GM21723 (cell line): ENCODE measurements around the gene EPHB2.

ENCODE experiments used
- ATAC-seq: cut with Tn5 transposase; IDR thresholded peaks from one replicate; pipeline ENCODE4 v1.9.1; 2021; ENCODE audit warnings: mild to moderate bottlenecking, moderate library complexity; ENCODE audit not compliant: unreplicated experiment

Gene EPHB2

GRCh38 chr1:22875841-22876240 is 165.2 kb downstream of the EPHB2 start:
- no peak for ATAC-seq

- no peak for ATAC-seq
Observed at GRCh38 chr1:22876359-22877111, 165.9 kb downstream of the EPHB2 start.

DNA sequence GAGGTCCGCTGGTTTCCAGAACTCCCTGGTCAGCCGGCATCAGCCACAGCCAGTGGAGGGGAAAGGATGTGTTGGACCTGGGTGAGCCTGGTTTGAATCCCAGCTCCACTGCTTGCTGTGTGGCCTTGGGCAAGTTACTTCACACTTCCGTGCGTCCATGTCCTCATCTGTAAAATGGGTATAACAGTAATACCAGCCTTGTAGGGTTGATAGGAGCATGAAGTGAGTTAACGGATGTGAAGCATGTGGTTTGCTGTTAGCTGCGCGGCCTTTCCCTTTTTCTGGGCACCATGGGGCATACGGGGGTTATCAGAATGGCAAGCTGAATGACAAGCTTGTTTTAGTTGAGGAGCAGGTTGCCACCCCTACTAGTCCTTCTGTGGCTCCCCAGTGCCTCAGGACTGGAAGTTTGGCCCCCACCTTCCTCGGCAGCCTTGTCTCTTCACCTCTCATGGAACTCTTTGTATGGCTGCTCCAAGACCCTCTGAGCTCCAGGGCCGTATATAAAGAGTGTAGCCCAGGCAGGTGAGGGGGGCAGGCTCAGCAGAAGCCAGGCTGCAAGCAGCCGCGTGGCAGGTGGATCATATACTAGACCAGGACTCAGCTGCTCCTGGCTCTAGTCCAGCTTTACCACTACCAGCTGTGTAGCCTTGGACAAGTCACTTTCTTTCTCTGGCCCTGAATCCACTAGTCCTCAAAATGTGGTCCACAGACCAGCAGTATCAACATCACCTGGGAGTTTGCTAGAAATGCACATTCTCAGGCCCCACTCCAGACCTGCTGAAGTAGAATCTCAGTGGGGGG is 166.7 kb downstream of the EPHB2 start:
- ATAC-seq, result no peak

GRCh38 chr1:22877980-22878379 is 167.3 kb downstream of the EPHB2 start:
- no peak for ATAC-seq

DNA sequence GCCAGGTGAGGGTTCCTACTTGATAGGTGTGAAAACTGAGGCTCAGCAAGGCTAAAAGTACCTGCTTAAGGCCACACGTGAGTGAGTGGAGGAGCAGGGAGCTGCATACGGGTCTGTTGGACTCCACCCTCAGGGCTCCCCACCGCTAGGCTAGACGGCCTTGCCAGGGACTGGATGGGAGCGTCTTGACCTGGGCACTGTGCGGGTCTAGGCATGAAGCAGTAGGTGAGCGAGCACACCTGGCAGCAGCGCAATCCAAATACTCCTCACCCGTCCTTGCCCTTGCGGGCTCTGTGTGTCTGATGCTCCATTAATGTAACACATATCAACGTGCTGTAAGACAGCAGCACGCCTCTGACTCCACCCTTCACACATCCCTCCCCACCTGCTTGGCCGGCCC is 168.0 kb downstream of the EPHB2 start:
- no peak for ATAC-seq

DNA sequence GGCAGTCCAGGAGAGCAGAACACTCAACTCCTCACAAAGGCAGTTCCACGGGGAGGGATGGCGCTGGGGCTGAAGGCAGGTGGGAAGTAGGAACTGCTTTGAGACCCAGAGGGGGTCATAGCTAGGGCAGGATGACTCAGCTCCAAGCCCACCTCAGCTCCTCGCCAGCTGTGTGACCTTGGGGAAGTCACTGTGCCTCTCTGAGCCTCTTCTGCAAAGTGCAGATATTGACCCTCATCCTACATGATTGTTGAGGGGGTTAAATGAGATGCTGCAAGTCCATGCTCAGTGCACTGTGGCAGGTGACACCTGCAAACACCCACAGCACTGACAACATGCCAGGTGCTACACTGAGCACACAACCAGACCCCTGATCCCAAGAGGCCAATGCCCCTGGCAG is 168.8 kb downstream of the EPHB2 start:
- ATAC-seq, result no peak

DNA sequence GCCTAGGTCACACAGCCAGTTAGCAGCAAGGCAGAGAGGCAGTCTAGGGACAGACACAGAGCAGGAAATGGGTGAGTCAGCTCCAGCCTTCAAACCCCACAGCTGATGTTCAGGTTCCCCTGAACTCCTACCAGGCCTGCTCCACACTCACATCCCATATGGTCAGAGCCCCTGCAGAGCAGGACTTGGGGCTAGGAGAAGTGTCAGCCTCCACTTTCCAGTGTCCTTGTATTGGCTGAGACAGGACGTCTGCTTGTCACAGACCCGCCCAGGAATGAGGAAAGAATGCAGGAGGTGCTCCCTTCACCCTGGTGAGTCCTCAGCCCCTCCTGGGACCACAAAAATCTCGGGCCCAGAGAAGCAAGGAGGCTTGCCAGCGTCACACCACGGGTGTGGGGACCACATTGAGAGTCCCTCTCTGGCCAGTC is 169.5 kb downstream of the EPHB2 start:
- no peak for ATAC-seq

DNA sequence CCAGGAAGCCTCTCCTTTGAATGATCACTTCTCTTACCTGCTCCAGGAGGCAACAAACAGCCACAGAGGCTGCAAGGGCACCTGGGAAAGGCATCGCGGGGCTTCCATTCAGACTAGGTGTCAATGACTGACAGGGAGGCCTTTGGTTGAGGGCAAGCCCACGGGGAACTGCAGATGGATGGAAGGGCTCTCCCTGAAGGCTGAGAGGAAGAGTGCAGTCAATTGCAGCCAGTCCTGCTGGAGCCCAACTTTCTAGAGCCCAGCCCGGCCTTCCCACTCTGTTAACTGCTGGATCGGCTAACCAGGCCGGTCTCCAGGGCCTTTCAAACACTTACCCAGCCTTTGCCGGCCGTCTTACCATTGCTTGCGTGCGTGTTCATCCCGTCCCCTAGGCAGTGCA is 172.8 kb downstream of the EPHB2 start:
- no peak for ATAC-seq

GRCh38 chr1:22884806-22885530 is 174.3 kb downstream of the EPHB2 start:
- no peak for ATAC-seq

GRCh38 chr1:22886211-22886610 is 175.6 kb downstream of the EPHB2 start:
- ATAC-seq, result no peak

GRCh38 chr1:22887491-22887890 is 176.9 kb downstream of the EPHB2 start:
- ATAC-seq, result no peak

DNA sequence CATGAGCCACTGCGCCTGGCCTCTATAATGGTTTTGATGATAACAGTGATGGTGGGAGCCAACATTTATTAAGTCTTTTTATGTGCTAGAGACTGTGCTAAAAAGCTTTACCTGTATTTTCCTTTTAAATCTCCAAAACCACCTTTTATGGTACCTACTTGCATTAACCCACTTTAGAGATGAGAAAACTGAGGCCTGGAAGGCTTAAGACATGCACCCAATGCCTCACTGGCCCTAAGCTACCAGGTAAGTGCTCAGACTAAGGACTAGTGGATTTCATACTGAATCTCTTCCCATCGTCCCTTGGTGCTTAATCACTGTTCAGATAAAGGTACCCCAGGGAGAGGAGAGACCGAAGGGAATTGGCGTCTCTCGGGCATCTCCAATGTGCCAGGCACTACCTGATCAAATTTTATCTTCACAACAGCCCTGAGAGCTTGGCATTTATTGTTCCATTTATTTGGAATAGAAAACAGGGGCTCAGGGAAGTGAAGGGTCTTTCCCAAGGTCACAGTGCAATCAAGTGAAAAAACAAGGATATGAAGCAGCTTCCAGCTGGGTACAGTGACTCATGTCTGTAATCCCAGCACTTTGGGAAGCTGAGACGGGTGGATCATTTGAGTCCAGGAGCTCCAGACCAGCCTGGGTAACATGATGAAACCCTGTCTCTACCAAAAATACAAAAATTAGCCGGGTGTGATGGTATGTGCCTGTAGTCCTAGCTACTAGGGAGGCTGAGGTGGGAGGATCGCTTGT is 177.9 kb downstream of the EPHB2 start:
- no peak for ATAC-seq

DNA sequence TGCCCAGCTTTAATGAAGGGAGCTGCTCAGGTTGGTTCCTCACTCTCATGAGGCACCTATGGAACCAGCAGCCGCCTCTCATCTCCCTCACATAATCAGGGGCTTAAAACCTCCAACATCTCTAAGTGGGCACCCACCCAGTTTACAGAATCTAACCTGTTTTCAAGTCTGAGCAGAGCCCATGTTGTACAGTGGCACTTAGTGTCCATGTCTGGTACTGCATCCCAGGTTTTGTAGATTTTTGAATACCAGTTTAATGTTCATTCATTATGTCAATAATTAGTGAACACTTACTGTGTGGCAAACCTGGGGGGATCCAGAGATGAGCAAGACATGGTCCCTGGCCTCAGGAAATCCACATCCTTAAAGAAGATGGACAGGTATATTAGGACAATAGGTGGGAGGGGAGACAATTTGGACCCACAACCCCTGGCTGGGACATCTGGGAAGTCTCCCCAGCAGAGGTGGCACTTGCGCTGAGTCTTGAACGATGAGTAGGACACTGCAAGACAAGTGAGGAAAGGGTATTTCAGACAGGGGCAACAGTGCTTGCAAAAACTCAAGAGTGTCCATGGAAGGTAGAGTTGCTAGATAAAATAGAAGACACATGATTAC is 178.7 kb downstream of the EPHB2 start:
- ATAC-seq, result no peak

DNA sequence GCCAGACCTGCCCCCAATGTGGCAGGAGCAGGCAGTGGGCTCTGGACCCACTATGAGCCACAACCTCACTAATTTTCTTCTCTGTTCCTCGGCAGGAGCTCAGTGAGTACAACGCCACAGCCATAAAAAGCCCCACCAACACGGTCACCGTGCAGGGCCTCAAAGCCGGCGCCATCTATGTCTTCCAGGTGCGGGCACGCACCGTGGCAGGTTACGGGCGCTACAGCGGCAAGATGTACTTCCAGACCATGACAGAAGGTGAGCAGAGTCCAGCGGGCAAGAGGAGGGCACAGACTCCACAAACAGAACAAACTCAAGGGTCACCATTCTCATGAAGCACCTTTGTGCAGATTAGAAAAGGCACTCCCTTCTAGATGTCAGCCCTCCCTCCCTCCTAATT is 182.2 kb downstream of the EPHB2 start:
- ATAC-seq, result no peak

DNA sequence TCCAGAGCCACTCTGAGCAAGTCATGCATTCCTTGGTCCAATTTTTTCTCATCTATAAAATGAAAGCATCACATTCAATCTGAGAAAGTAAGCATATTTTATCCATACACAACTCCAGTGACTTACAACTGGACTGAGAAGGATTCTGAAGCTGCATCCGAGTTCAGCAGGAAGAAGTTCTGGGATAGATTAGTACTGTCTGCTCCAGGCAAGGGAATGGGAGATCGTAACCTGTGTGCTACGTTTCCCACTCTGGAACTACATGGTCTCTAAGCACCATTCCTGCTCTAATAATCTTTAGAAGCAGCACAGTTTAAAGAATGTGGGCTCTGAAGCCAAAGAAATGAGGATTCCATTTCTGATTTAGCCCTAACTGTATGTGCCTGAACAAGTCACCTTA is 182.7 kb downstream of the EPHB2 start:
- no peak for ATAC-seq

- ATAC-seq, result no peak
Observed at GRCh38 chr1:22895357-22895756, 184.7 kb downstream of the EPHB2 start.

GRCh38 chr1:22896184-22896583 is 185.5 kb downstream of the EPHB2 start:
- no peak for ATAC-seq

DNA sequence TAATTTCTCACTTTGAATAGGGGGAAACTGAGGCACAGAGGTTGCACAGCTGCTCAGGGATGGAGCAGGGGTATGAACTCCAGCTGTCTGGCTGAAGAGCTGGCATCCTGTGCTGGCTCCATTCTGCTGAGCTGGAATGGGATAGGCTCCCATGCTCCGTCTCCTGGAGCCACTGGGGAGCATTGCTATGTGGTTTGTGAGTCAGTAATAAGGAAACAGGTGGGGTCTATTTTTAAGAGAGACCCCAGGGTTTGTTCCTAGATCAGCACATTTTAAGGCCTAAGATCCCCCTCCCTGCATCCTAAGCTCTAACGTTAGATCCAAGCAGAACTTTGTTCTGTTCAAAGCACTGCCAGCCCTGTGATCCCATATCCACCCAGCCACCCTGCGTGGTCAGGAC is 189.8 kb downstream of the EPHB2 start:
- ATAC-seq, result no peak

GRCh38 chr1:22903113-22903512 is 192.5 kb downstream of the EPHB2 start:
- no peak for ATAC-seq

DNA sequence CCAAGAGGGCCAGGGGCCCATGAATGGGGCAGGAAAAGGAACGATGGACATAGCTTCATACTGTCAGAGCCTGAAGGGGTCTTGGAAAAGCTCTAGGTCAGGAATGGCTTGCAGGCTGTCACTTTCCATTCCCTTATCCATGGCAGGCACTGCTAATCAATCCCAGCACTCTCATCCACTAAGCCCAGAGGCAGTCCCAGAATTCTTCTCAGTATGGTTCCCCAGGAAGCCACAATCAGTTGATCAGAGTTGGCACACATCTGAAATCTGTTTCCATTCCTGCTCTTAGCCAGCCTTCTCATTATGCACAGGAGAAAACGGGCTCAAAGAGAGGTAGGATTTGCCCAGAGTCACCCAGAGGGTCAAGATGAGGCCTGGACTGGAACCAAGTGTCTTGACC is 196.3 kb downstream of the EPHB2 start:
- ATAC-seq, result no peak

- no peak for ATAC-seq
Observed at GRCh38 chr1:22907528-22907927, 196.9 kb downstream of the EPHB2 start.
